ENCODE results near the gene MAOA.
A peak's percentile ranks its signal among the peaks of the same experiment; 100 is the strongest.
"Not testable (repeated sequence)": the region's sequence is repeated elsewhere in the genome, so short reads cannot be mapped to it uniquely, and the experiment has no call there.

MAOA gene

DNA sequence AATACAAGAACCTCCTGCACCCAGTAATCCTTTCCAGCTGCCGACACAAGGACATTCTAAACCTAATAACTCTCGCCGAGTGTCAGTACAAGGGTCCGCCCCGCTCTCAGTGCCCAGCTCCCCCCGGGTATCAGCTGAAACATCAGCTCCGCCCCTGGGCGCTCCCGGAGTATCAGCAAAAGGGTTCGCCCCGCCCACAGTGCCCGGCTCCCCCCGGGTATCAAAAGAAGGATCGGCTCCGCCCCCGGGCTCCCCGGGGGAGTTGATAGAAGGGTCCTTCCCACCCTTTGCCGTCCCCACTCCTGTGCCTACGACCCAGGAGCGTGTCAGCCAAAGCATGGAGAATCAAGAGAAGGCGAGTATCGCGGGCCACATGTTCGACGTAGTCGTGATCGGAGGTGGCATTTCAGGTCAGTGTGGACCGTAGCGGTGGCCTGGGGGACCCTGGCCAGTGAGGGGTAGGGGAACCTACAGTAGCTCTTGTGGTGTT is at the start of gene MAOA:
MAOA (plus strand) TSS at position 295 of the 490 bp plus-strand sequence; CDS start at position 338, 43 bp downstream.
- DNase-seq: peak in 2 of 4 experiments; percentile 0 to 6

DNA sequence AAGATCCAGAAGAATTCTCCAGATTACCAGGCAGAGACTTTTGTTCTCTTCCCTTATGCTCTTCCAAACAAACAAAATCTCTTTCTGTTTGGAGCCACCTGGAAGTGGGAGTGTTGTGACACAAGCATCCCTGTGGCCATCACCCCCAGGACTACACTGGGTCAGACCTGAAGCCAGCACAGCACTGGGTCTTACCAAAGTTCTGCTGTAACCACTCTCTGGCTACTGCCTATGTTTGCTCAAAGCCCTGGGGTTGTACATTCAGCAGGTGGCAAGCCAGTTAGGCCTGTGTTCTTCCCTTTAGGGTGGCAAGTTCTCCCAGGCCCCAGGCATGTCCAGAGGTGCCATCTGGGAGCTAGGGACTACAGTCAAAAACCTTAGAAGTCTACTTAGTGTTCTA is 43.7 kb upstream of the MAOA start:
- DNase-seq: no peak

DNA sequence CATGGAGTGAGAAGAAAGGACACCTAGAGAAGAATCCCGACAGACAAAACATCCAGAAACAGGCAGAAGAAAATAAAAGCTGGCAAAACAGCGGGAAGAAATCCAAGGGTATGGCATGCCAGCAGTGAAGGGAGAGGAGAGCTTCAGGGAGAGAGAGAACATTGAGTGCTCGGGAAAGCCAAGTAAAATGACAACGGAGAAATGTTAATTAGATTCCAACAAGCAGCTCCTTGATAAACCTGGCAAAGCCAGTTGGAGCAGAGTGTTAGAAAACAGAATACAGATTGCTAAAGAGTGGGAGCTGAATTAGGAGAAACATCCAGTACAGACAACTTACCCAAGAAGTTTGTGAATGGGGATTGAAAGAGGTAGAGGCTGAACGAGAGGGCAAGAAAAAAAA is 40.4 kb upstream of the MAOA start:
- DNase-seq: no peak

DNA sequence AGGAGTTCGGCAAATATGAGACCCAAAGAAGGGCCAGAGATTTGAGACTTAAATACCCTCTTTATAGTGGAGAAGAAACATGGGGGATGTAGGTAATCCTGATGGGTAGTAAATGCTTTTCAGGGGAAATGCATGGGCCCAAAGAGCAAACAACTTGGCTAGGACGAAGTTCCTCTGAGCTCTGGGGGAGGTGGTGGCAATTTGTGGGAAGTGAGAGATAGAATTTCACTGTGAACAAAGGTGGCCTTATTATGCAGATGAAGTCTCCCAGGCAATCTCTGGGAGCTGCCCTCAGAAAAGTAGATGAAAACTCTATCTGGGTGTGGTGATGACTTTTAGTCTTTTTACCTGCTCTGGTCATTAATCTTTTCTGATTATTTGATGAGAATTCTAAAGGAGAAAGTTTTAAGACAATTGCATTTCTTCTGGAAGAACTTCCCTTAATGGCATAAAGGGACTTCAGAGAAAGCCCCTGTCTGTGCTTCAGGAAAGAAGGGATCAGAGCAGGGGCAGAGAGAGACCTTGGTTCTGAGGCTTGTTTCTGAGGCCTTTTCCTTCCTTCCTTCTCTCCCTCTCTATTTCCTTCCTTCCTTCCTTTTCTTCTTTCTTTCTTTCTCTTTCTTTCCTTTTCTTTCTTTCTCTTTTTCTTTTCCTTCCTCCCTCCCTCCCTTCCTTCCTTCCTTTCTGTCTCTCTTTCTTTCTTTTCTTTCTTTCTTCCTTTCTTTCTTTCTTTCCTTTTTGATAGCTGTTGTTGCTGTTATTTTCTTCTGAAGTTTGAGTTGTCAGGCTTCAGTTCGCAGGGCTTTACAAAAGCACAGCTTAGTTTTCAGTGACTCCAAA is 37.5 kb upstream of the MAOA start:
- no peak for DNase-seq

DNA sequence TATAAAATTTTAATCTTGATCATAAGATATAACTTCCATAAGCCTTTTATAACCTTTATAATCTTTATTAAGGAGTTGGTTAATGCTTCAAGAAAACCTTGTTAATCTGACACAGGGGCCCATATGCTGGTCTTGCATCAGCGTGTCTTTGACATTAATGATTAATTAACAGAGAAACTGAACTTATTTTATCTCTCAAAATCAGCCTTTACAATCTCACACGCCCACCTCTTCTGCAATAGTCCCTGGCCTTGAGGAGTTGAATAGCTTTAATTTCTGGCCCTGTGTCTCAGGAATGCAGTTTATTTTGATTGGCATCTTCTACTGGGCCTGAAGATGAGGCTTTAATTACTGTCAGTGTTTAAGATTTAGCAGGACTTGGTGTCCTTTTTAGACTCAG is 36.2 kb upstream of the MAOA start:
- not testable (repeated sequence) for DNase-seq

DNA sequence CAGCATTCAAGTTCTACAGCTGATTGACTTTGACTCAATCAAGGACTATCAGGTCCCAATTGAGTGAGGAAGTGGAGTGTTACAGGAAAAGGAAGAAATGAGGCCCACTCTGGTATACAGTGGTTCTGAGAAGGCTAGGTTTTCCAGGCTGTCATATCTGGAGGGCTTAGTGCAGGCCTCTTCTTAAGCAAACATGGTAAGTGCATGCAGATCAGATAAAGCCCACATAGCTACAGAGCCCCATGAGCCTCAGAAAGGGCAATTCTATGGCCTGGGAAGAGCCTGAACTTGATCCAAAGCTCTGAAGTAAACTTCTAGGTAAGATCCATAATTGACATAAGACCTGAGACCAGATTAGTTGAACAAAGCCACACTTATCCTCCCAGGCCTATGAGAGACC is 29.0 kb upstream of the MAOA start:
- no peak for DNase-seq

DNA sequence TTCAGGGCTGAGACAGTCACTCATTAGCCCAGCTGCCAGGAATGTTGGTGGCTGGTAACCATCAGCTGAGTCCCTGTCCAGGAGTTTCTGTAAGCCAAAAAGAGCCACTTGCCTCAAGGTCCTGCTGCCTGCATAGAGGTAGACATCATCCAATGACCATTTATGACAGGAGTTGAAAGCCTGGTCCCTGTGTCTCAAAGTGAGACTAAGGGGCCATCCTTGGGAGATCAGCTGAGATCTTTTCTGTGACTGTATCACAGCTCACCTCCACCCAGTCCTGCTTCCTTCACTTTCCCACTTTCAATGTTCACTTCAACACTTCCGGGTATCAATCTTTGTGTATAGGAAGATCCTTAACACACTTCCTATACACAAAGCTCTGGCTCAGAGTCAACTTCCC is 28.4 kb upstream of the MAOA start:
- DNase-seq: no peak

DNA sequence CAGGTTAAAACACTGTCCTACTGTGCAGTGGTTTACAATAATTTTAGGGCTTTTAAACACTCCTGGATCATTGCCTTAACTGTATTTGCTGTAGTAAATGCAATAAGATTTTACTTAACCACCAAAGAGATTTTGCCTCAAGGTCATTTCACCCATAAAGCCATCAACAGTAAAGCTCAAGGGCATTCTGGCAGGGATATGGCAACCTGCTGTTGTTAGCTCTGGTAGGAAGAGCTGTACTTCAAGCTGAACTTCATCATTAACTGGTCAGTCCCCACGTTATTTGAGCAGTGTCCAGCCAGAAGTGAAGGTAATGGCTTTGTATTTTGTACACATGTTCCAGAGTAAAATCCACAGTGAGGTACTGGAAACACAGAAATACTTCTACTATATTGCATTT is 26.9 kb upstream of the MAOA start:
- DNase-seq: no peak

DNA sequence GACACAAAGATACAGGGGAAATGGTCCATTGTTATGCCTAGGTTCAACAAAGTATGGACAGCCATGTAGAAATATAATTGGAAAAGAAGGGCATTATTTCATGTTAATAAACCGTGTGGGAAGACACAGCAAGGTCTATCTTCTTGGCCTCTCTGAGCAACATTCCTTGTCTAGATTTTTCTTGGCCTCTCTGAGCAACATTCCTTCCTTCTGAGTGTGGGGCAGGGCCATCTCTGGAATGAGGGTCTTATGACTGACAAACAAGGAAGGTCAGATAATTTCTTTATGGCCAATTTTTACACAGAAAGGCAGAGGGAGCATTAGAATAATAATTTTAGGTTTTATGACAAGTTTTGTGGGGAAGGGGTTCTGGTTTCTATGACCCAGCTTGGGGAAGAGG is 24.3 kb upstream of the MAOA start:
- no peak for DNase-seq

DNA sequence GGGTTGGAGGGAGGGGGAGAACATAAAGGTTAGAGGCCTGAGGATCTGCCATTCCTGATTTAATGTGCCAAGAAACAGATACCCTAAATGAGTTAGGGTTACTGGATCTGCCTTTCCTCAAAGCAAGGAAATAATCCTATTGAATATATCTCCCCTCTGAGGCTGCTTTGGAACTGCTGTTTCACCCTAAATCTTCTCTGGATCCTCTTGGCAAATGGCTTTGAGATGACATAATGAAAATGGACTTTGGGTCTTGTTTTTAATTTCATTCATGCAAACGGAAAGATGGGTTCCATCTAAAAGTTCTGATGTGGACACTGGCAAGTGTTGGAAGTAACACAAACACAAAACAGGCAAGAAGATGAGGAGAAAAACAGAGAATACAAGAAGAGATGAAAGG is 23.0 kb upstream of the MAOA start:
- no peak for DNase-seq

DNA sequence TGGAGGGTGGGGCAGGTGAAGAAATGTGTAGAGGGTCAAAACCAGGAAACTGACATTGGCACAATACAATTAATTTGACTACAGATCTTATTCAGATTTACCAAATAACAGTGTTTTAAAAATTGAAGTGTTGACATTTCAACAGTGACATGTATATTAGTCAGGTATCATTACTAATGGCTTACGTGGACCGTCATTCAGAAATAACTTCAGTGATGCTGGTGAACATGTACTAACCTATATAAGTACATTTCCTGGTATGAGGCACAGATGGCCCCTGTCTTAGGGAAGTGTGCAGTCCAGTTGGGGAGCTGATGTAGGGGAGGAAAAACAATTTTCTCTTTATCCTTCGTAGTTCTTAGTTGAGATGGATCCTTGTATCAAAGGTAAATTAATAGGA is 22.3 kb upstream of the MAOA start:
- DNase-seq: no peak

DNA sequence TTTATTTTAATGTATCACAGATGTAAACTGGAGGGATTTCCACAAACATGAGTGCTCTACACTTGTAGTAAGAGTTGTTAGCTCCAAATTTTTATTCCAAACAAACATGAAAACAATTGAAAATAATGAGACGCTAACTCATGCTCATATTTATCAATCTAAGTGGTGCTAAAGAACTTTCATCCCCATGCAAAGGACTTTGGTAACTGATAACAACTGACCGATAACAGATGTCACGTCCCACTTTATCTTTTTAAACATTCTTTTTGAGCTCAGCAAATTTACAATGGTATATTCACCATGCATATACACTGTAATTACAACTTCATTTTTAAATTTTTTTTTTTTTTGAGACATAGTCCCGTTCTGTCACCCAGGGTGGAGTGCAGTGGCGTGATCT is 15.6 kb upstream of the MAOA start:
- no peak for DNase-seq

DNA sequence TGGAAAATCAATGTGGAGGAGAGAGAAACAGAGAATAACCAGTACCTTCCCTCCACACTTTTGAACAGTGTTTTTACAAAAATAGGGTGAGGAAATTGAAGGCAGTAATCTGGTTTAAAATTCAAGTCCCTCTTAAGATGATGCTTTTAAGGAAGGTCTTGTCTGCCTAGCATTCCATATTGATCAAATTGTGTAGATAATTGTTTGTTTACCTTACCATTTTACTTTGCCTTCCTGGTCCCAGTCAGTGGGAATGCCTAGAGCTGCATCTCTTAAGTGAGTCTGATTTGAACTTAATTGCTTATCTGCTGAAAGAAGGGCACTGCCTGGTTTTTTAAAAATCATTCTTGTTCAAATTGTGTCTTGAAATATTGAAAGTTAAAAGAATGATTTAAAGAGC is 14.4 kb upstream of the MAOA start:
- no peak for DNase-seq

DNA sequence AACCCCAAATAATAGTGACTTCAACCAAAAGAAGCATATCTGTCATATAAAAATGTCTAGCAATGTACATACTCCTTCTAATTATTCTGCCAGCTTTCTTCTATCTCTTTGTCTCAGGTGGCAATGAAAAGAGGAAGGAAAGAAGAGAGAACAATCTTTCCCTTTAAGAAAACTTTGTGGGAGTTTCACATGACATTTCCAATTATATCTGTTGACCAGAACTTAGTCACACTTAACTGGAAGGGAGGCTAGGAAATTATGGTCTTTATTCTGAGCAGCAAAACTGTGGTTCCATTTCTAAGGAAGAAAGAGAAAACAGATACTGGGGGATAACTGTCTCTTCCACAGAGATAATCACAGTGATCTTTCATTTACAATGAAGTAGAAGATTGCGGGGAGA is 12.9 kb upstream of the MAOA start:
- no peak for DNase-seq

DNA sequence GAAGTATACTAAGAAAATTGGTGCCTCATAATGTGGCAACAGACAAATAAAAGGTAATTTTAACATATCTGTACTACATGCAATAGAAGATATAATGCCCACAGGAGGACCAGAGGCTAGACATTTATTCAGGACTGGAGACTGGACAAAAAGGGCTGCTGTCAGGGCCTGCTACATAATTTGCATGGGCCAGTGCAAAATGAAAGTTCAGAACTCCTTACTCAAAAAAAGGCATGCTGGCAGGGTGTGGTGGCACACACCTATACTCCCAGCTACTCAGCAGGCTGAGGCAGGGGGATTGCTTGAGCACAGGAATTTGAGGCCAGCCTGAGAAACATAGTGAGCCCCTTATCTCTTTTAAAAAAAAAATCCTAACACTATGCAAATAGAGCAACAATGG is 12.4 kb upstream of the MAOA start:
- no peak for DNase-seq

DNA sequence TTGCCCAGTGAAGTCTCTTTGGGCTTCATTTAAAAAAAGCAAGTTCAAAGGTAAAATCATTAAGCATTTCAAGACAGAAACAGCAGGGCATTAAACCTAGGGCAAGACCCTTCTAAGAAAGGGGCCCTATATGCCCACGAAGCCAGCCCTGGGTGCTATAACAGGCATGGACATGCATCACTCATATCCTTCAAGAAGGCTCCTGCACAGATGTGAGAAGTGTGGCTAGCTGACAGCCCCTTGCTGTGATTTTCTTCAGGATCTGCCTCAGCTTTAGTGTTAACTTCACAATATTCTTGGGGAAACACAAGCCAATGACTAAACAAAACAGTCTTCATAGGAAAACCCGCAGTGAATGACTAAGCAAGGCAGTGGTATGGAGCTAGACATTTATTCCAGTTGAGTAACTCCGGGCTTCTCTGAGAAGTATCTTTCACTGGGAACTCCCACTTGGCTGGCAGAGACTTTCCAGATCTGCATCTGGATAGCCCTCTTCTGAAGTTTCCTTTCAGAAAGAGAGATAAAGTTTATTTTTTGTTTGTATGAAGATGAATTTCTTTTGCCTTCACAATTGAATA is 11.9 kb upstream of the MAOA start:
- DNase-seq: no peak

DNA sequence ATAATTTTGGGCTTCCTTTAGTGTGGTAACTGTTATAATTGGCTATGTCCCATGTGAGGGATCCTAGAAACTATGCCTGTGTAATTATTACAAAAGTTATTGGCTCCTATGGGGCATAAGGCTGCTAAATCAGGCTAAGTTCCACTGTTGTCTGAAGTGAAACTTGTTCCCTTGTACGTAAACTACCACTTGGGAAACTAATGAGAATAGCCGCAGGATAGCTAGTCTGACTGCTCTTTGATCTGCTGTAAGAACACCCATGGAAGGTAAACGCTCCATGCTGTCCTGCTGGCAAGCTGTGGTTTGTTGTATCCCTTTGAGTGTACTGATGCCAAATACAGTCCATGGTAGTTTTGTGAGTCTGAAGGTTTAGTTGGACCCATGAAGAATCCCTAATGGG is 9.3 kb upstream of the MAOA start:
- DNase-seq: no peak

DNA sequence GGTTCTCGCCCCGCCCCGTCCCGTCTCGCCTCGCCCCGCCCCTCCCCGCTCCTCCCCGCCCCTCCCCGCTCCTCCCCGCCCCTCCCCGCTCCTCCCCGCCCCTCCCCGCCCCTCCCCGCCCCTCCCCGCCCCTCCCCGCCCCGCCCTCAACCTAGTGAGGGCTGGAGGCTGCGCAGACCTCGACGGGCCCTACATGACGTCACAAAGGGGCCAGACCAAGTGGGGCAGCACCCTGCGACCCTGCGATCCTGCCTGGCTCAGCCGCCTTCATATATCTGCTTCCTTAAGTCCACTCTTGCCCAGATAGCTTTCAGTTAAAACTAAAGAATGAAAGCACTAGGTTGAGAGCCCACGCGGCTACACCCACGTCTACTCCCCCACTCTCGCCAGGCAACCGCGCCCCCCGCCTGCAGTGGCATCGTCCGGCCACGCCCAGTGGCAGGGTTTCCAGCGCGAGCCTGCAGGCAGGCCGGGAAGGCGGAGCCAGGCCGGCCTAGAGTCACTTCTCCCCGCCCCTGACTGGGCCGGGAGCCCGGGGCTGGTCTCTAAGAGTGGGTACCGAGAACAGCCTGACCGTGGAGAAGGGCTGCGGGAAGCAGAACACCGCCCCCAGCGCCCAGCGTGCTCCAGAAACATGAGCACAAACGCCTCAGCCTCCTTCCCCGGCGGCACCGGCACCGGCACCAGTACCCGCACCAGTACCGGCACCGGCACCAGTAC is 1.5 kb upstream of the MAOA start:
- DNase-seq: peak; percentile 42 to 81 (median 74)

DNA sequence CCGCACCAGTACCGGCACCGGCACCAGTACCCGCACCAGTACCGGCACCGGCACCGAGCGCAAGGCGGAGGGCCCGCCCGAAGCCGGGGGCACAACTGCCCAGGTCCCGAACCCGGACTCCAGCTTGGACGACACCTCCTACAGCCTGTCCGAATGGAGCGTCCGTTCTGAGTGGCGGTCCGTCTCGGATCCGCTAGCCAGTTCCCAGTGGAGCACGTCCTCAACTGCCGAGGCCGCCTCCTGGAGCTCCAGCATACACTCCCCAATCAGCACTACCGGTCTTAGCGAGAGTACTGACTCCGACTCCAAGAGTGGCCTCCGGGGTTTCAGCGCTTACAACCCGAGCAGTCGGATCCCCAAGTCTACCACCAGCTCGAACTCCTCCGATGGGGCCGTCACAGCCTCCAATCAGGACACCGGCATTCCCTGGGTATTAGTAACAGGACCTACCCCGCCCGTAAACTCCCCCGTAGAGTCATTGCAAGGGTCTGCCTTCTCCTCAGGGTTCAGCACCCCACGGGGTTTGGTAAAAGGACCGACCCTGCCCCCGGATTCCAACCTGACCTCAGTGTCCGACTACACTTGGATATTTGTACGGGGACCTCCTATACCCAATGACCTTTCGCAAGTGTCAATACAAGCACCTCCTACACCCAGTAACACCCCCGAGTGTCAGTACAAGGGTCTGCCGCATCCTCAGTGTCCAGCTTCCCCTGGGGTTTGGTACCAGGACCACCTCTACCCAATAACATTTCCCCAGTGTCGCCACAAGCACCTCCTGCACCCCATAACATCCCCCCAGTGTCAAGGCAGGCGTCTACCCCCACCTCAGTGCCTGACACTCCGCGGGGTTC is 721 bp upstream of the MAOA start:
- DNase-seq: peak in 2 of 4 experiments; percentile 6 to 8

DNA sequence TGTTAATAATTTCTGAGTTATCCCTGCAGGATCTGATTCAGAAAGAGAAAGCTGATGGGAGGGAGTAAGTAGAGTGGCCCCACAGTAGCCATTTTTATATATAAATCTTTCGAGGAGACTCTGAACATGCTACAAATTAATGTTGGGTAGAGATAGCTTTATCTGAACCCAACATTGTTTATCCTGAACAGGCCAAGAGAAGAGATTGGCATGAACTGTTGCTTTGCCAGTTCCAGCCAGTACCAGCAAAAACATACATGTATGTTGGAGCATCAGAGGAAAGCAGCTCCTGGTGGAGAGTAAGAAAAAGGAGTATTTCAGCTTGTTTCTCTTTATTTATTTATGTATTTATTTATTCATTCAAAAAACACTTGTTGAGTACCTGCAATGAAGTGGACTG is 1.6 kb downstream of the MAOA start:
- no peak for DNase-seq

DNA sequence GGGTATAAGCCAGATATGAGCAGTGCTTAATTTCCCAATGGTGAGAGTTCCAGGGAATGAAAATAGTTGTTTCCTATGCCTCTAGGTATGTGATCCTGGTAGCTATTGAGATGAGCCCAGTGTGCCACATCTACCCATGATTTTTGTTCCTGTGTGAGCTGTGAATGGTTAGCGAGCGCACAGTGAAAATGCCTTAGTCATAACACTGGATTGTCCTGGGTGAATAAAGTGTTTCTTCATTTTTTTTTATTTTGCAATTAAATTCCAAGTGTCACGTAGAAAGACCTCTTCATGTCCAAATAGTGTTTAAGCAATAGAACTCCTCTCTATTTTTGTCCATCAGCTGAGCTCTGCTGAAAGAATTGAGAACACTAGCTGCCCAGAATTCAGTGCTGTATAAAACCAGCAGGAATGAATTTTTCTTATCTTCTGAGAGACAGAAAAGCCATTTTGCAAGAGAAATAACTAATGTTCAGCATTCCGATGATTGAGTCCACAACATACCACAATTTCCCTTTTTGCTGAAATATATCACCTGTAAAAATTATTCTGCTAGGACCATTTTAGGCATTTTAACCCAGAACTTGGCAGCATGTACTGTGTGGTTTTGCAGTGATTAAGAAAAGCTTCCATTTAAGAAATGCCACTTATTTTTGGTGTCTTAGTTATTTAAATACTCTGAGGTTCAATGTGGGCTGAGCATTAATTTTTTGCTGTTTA is 5.6 kb downstream of the MAOA start:
- DNase-seq: no peak

DNA sequence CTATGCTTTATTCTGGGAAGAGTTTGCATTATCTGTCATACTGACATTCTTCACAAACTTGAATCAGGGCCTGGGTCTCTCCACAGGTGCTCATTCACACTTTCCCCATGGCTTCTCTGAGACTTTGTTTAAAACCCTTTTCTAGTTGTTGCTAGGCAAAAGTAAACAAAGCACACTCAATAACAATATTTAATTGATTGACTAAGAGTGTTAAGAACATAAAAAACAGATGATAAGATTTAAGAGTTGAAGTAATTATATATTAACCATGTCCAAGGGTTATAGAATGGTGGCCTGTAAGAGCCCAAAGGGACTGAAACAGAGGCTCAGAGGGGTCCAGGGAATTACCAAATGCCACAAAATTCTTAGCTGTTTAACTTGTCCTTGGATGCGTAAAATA is 7.1 kb downstream of the MAOA start:
- no peak for DNase-seq
